Prostate gland (tissue), 2 donors: ENCODE results near the gene CHST8. TPM values are rescaled to one million over a fixed set of nuclear protein-coding genes. Genes with fewer than 3 reads are reported as not detected.

Source experiments
- DNase-seq: peaks from one replicate; pipeline ENCODE4 v3.0.0-alpha.2; 2019; ENCODE audit warnings: low spot score
- H3K27ac ChIP-seq, 2 donors: fragments of 200-600 bp; sonication (generic); 2 replicates each; pipeline ENCODE4 v1.5.1; 2017 to 2019
- H3K27me3 ChIP-seq: fragments of 200-600 bp; sonication (generic); replicated peaks from 2 replicates; pipeline ENCODE4 v1.5.1; 2019; ENCODE audit not compliant: insufficient read depth
- H3K36me3 ChIP-seq, 2 donors: fragments of 200-600 bp; sonication (generic); 1 replicate in 1 of 2; 2 replicates in 1 of 2; pipeline versions ENCODE4 v1.5.1 to v1.8.1; 2017 to 2019
- H3K4me1 ChIP-seq: fragments of 200-600 bp; sonication (generic); replicated peaks from 2 replicates; pipeline ENCODE4 v1.5.1; 2019
- H3K4me3 ChIP-seq, 2 donors: fragments of 200-600 bp; sonication (generic); 2 replicates each; pipeline ENCODE4 v1.5.1; 2017 to 2019
- H3K9me3 ChIP-seq: fragments of 200-600 bp; sonication (generic); 2 replicates; pipeline ENCODE4 v1.5.1; 2017
- CTCF ChIP-seq, 4 experiments: fragments of 200-600 bp in 2 of 4; fragments of 450-650 bp in 2 of 4; sonication (generic) in 2 of 4; IDR thresholded peaks; 1 replicate in 3 of 4; 2 replicates in 1 of 4; pipeline ENCODE4 v1.5.1; 2016 to 2019; ENCODE audit warnings: antibody characterized with exemption in 4 of 4, mild to moderate bottlenecking in 2 of 4, moderate library complexity in 2 of 4
- POLR2A ChIP-seq: fragments of 450-650 bp; IDR thresholded peaks from one replicate; pipeline ENCODE4 v1.6.1; 2016; ENCODE audit warnings: antibody characterized with exemption, mild to moderate bottlenecking
- POLR2AphosphoS5 ChIP-seq: sonication (generic); formaldehyde crosslinking; IDR thresholded peaks from one replicate; pipeline ENCODE4 v1.6.1; 2017; ENCODE audit warnings: antibody characterized with exemption
- WGBS: methylation state at CpG from one replicate; pipeline ENCODE4 v1.1.5; 2018; 5-methylcytosine and 5-hydroxymethylcytosine counted together
- intact Hi-C: fragments of 100-400 bp; cut with DNase I; formaldehyde crosslinking; loops from one replicate; pipeline ENCODE4 v1.14.2; 2022
- total RNA-seq, 2 donors: library from RNA; depleted of rRNA; stranded (reverse); fragments of >200 nt; gene quantifications; one replicate each; pipeline ENCODE4 v1.1.0, GENCODE V29; 2016

The CHST8 gene
- total RNA-seq, 2 donors from 2014 or later = 1.3 to 2.7 TPM

DNA sequence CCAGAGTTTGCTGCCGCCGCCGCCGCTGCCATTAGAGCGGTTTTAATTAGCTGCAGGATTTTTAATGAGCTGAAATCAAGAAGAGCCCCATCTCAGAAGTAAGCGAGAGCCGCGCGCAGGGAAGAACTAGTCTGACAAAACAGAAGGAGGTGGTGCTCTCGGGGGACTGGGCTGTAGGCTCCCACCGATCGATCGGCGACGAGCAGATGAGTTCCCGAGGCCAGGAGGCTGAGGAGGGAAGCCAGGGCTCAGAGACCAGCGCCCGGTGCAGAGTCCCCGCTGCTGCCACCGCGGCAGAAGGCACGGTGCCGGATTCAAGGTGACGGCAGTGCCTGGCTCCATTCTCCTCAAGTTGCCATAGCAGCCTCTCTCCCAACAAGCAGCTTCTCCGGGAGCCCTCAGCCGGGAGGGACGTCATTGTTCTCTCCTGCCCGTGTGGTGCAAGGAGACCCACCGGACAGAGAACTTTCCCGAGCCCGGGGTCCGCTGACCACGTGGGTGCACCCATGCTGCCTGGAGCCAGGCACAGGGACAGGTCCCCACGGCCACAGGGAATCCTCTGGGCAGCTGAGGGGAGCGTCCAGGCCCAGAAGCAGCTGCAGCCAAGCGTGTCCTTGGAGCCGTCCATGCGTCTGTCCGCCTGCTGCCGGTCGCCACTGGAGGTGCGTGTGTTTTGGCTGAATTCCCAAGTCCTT, 62.9 kb downstream of the CHST8 start:
- WGBS = 26% methylated on average over 42 of the region's 42 CpGs
- no peaks in the 10 kb centered on the region for H3K36me3 ChIP-seq
- no peaks in the 10 kb centered on the region for H3K9me3 ChIP-seq
- no peak overlapping the region for H3K4me3 ChIP-seq
- no peak overlapping the region for H3K27ac ChIP-seq
- intact Hi-C loops = no loop called here
- H3K27me3 ChIP-seq = peaks cover 4% of the 10 kb centered on the region
- TF ChIP-seq POLR2A = no peak
- TF ChIP-seq POLR2AphosphoS5 = no peak
- no peak for TF ChIP-seq CTCF (IDR thresholded peaks at IDR 0.05)
- DNase-seq = no peak
- H3K4me1 ChIP-seq = no peaks in the 10 kb centered on the region

DNA sequence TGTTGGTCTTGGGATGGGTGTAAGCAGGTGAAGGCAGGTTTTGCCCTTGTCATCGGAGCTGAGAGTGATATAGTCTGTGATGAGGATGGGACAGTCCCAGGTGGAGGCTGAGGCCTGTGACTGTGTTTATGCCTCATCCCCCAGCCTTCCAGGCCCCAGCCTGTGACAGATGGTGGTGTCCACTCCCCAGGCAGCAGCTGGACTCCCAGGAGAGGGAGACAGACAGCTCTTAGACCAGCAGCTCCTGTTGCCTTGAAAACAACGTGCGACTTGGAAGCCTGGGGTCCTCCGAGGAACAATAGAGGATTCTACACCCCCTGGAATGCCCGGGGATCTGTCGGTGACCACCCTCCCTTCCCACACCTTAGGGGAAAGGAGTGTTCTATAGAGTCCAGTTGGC, 63.8 kb downstream of the CHST8 start:
- no peak for DNase-seq
- Histone ChIP-seq H3K36me3 (no peaks in the 10 kb centered on the region), H3K27me3 (peaks cover 4% of the 10 kb centered on the region), H3K4me3 (no peak overlapping the region), H3K9me3 (no peaks in the 10 kb centered on the region), H3K27ac (no peak overlapping the region), H3K4me1 (no peaks in the 10 kb centered on the region)
- intact Hi-C loops = no loop called here
- no peak for TF ChIP-seq POLR2AphosphoS5
- TF ChIP-seq POLR2A = no peak
- no peak for TF ChIP-seq CTCF (IDR thresholded peaks at IDR 0.05)
- WGBS = 84% methylated on average over 6 of the region's 6 CpGs

- peaks cover 4% of the 10 kb centered on the region for H3K27me3 ChIP-seq
- DNase-seq = no peak
Measured at GRCh38 chr19:33686262-33686661, 64.5 kb downstream of the CHST8 start.

DNA sequence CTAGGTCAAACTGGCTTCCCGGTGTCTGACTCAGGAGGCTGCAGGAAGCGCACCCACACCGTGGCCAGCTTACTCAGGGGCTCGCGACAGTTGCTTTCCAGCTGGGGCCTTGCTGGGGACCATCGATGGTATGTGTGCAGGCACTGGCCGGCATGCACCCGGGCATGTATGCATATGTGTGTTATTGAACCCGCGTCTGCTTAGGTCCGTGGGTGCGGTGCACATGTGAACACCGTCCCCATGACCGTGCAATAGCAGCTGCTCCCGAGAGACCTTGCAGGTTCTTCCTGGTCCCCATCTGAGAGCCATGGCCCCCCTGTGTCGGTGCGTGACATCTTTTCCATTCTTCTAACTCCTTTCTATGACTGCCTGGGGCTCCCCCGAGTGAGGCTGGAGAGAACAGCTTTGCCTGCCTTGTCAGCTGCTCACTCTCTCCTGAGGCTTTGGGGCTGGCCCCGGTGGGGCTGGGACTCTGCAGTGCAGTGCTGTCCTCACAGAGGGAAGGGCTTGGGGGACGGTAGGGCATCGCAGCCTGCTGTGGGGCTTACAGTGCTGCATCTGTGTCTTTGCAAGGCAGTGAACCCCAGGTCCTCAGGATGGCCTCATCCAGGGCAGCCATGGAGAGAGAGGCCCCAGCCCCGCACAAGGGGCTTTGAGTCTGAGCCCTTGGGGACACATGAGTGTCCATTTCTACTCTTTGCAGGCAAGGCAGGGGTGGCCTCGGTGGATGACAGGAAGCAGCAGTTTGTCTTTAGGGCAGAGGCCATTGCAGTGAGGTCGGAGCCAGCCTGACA, 65.1 kb downstream of the CHST8 start:
- no peak overlapping the region for H3K4me3 ChIP-seq
- intact Hi-C loops = no loop called here
- H3K4me1 ChIP-seq = no peaks in the 10 kb centered on the region
- H3K27me3 ChIP-seq = peaks cover 4% of the 10 kb centered on the region
- H3K27ac ChIP-seq = no peak overlapping the region
- no peaks in the 10 kb centered on the region for H3K36me3 ChIP-seq
- 76% methylated on average over 24 of the region's 24 CpGs for WGBS
- no peak for TF ChIP-seq CTCF (IDR thresholded peaks at IDR 0.05)
- TF ChIP-seq POLR2A = no peak
- no peak for TF ChIP-seq POLR2AphosphoS5
- H3K9me3 ChIP-seq = no peaks in the 10 kb centered on the region
- DNase-seq = no peak

More at GRCh38 chr19:33686262-33686661, 64.5 kb downstream of the CHST8 start:
- TF ChIP-seq POLR2A (no peak), POLR2AphosphoS5 (no peak), CTCF (IDR thresholded peaks at IDR 0.05) (no peak)
- no peak overlapping the region for H3K4me3 ChIP-seq
- no peaks in the 10 kb centered on the region for H3K36me3 ChIP-seq
- intact Hi-C loops = no loop called here
- no peaks in the 10 kb centered on the region for H3K4me1 ChIP-seq
- H3K9me3 ChIP-seq = no peaks in the 10 kb centered on the region
- H3K27ac ChIP-seq = no peak overlapping the region
- 74% methylated on average over 8 of the region's 8 CpGs for WGBS
